ENCODE measurements around the gene DENND10. TPM values are rescaled to one million over a fixed set of nuclear protein-coding genes. Genes with fewer than 3 reads are reported as not detected.

DENND10 gene
- total RNA-seq, 1 experiment from 2014 or later, result 60.6 TPM

- TF ChIP-seq MLX (CRISPR knock-in tag; IDR thresholded peaks at IDR 0.05), result no peak
Measured at GRCh38 chr10:119080521-119081259, 23.2 kb upstream of the DENND10 start, which contains the start of gene EIF3A (continued).

- POLR2A ChIA-PET, result no interaction called here
Measured at GRCh38 chr10:119084896-119085295, 19.0 kb upstream of the DENND10 start.

GRCh38 chr10:119087271-119087882 lies 16.5 kb upstream of the DENND10 start:
- no peaks in the 10 kb centered on the region for H3K9me3 Mint-ChIP-seq
- no peak overlapping the region for H3K27ac Mint-ChIP-seq
- POLR2A ChIA-PET, result no interaction called here
- no peak for ATAC-seq
- H3K27me3 Mint-ChIP-seq (ENCODE audit: low read depth), result no peaks in the 10 kb centered on the region; the same call in 1 of the 2 replicates
- H3K4me1 Mint-ChIP-seq, result peaks cover 2% of the 10 kb centered on the region
- TF ChIP-seq ZNF263 (CRISPR knock-in tag; IDR thresholded peaks at IDR 0.05; ENCODE audit: low read depth), result no peak
- TF ChIP-seq CBFB (CRISPR knock-in tag; IDR thresholded peaks at IDR 0.05; ENCODE audit: low read depth), result no peak
- TF ChIP-seq, protein P1, sequence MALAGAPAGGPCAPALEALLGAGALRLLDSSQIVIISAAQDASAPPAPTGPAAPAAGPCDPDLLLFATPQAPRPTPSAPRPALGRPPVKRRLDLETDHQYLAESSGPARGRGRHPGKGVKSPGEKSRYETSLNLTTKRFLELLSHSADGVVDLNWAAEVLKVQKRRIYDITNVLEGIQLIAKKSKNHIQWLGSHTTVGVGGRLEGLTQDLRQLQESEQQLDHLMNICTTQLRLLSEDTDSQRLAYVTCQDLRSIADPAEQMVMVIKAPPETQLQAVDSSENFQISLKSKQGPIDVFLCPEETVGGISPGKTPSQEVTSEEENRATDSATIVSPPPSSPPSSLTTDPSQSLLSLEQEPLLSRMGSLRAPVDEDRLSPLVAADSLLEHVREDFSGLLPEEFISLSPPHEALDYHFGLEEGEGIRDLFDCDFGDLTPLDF (CRISPR knock-in tag; IDR thresholded peaks at IDR 0.05), result no peak
- TF ChIP-seq, protein P2, sequence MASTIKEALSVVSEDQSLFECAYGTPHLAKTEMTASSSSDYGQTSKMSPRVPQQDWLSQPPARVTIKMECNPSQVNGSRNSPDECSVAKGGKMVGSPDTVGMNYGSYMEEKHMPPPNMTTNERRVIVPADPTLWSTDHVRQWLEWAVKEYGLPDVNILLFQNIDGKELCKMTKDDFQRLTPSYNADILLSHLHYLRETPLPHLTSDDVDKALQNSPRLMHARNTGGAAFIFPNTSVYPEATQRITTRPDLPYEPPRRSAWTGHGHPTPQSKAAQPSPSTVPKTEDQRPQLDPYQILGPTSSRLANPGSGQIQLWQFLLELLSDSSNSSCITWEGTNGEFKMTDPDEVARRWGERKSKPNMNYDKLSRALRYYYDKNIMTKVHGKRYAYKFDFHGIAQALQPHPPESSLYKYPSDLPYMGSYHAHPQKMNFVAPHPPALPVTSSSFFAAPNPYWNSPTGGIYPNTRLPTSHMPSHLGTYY (CRISPR knock-in tag; IDR thresholded peaks at IDR 0.05), result no peak
- TF ChIP-seq ZNF416 (CRISPR knock-in tag; IDR thresholded peaks at IDR 0.05), result no peak
- TF ChIP-seq NFATC4 (CRISPR knock-in tag; IDR thresholded peaks at IDR 0.05), result no peak
- no peak for TF ChIP-seq ATF2 (CRISPR knock-in tag; IDR thresholded peaks at IDR 0.05; ENCODE audit: borderline replicate concordance, low read depth)
- no peak for TF ChIP-seq NR3C1 (CRISPR knock-in tag; conservative IDR thresholded peaks at IDR 0.05; ENCODE audit: low read depth)
- TF ChIP-seq FOXK1 (CRISPR knock-in tag; IDR thresholded peaks at IDR 0.05), result no peak
- CTCF ChIA-PET, result no interaction called here
- no peak overlapping the region for H3K4me3 Mint-ChIP-seq
- no peaks in the 10 kb centered on the region for H3K36me3 Mint-ChIP-seq
- no peak for DNase-seq (ENCODE audit: low spot score)

More at GRCh38 chr10:119084896-119085295, 19.0 kb upstream of the DENND10 start:
- Mint-ChIP-seq H3K9me3 (no peaks in the 10 kb centered on the region), H3K4me1 (peaks cover 6% of the 10 kb centered on the region), H3K4me3 (no peak overlapping the region), H3K27me3 (ENCODE audit: low read depth) (no peaks in the 10 kb centered on the region), H3K36me3 (peaks cover under 1% of the 10 kb centered on the region; the same call in 1 of the 2 replicates), H3K27ac (no peak overlapping the region)
- TF ChIP-seq NR1H2 (CRISPR knock-in tag; IDR thresholded peaks at IDR 0.05) (no peak), TEAD4 (CRISPR knock-in tag; IDR thresholded peaks at IDR 0.05) (no peak), ZNF232 (CRISPR knock-in tag; IDR thresholded peaks at IDR 0.05) (no peak), MLX (CRISPR knock-in tag; IDR thresholded peaks at IDR 0.05) (no peak)
- TF ChIP-seq, protein P3, sequence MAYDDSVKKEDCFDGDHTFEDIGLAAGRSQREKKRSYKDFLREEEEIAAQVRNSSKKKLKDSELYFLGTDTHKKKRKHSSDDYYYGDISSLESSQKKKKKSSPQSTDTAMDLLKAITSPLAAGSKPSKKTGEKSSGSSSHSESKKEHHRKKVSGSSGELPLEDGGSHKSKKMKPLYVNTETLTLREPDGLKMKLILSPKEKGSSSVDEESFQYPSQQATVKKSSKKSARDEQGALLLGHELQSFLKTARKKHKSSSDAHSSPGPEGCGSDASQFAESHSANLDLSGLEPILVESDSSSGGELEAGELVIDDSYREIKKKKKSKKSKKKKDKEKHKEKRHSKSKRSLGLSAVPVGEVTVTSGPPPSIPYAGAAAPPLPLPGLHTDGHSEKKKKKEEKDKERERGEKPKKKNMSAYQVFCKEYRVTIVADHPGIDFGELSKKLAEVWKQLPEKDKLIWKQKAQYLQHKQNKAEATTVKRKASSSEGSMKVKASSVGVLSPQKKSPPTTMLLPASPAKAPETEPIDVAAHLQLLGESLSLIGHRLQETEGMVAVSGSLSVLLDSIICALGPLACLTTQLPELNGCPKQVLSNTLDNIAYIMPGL (CRISPR knock-in tag; IDR thresholded peaks at IDR 0.05), result no peak
- ATAC-seq, result no peak
- no peak for DNase-seq (ENCODE audit: low spot score)
- CTCF ChIA-PET, result interaction anchor here (0.7 to 1.1 kb wide), 4 partner anchors 9 to 1284 kb away, joined by 3 to 10 read pairs (median 6); partner anchors contain the start of gene DENND10
